Peyer's patch (tissue), 4 donors: ENCODE results near the gene NIPAL4.

Experiments
- CTCF ChIP-seq, 6 experiments: fragments of 450-650 bp in 4 of 6; fragments of 200-600 bp in 2 of 6; sonication (generic) in 1 of 6; IDR thresholded peaks; one replicate each; pipeline ENCODE4 v1.5.1; 2017 to 2019; ENCODE audit warnings: antibody characterized with exemption in 6 of 6, mild to moderate bottlenecking in 3 of 6, moderate library complexity in 1 of 6
- POLR2A ChIP-seq, 2 donors: fragments of 450-650 bp; IDR thresholded peaks; one replicate each; pipeline ENCODE4 v1.5.1; 2017; ENCODE audit warnings: antibody characterized with exemption in 2 of 2, mild to moderate bottlenecking in 2 of 2, moderate library complexity in 2 of 2

- TF ChIP-seq CTCF (IDR thresholded peaks at IDR 0.05) (no peak), POLR2A (IDR thresholded peaks at IDR 0.05) (no peak)
Observed at GRCh38 chr5:157504053-157504452, 44.0 kb downstream of the NIPAL4 start.
